Stimulated activated CD8-positive, alpha-beta memory T cell treated with anti-CD3 and anti-CD28 coated beads, Interleukin-4, amount 100 ng/mL, for 4 hours (primary cell): ENCODE results near the gene ABTB2.

Experiments
- DNase-seq, 2 donors: peaks; one replicate each; pipeline ENCODE4 v3.0.0-alpha.2; 2020; ENCODE audit warnings: low read depth in 2 of 2, low spot score in 1 of 2

Gene ABTB2

GRCh38 chr11:34343686-34344085 is 14.1 kb downstream of the ABTB2 start:
- DNase-seq, result no peak

GRCh38 chr11:34343153-34343552 is 14.7 kb downstream of the ABTB2 start:
- no peak for DNase-seq

- DNase-seq, result no peak
These were observed 15.8 kb downstream of the ABTB2 start for GRCh38 chr11:34341931-34342533.

- DNase-seq, result no peak
These were observed 16.7 kb downstream of the ABTB2 start for GRCh38 chr11:34341096-34341495.

GRCh38 chr11:34340653-34341052 is 17.2 kb downstream of the ABTB2 start:
- DNase-seq, result no peak

GRCh38 chr11:34339149-34340064 is 18.4 kb downstream of the ABTB2 start:
- no peak for DNase-seq

GRCh38 chr11:34337016-34337415 is 20.8 kb downstream of the ABTB2 start:
- no peak for DNase-seq

GRCh38 chr11:34335801-34336200 is 22.0 kb downstream of the ABTB2 start:
- DNase-seq, result no peak

- no peak for DNase-seq
These were observed 22.5 kb downstream of the ABTB2 start for GRCh38 chr11:34335331-34335730.

- no peak for DNase-seq
These were observed 24.0 kb downstream of the ABTB2 start for GRCh38 chr11:34333787-34334186.

- no peak for DNase-seq
These were observed 25.3 kb downstream of the ABTB2 start for GRCh38 chr11:34332524-34332923.

- no peak for DNase-seq
These were observed 26.1 kb downstream of the ABTB2 start for GRCh38 chr11:34331736-34332135.

- DNase-seq, result no peak
These were observed 26.5 kb downstream of the ABTB2 start for GRCh38 chr11:34331329-34331728.

GRCh38 chr11:34330653-34331052 is 27.2 kb downstream of the ABTB2 start:
- no peak for DNase-seq

- DNase-seq, result no peak
These were observed 27.9 kb downstream of the ABTB2 start for GRCh38 chr11:34329876-34330275.

GRCh38 chr11:34328632-34328910 is 29.2 kb downstream of the ABTB2 start:
- no peak for DNase-seq

- DNase-seq, result no peak
These were observed 29.8 kb downstream of the ABTB2 start for GRCh38 chr11:34327804-34328631.

GRCh38 chr11:34324466-34324865 is 33.3 kb downstream of the ABTB2 start:
- no peak for DNase-seq

- no peak for DNase-seq
These were observed 34.2 kb downstream of the ABTB2 start for GRCh38 chr11:34323601-34324000.

GRCh38 chr11:34318111-34319037 is 39.4 kb downstream of the ABTB2 start:
- no peak for DNase-seq

GRCh38 chr11:34317666-34318065 is 40.1 kb downstream of the ABTB2 start:
- no peak for DNase-seq
